A673 (cell line): ENCODE data around the gene NTSR2.

Source experiments
- EZH2 ChIP-seq: fragments of 200-600 bp; sonication (generic); IDR thresholded peaks from 2 replicates; pipeline ENCODE4 v1.6.1; 2017; ENCODE audit warnings: borderline replicate concordance, low read depth, mild to moderate bottlenecking, mixed read lengths, antibody characterized with exemption, low read length; ENCODE audit not compliant: poor library complexity, severe bottlenecking
- TF ChIP-seq, protein P1 (sequence below): fragments of 300-800, 200-600 bp; sonication (generic); conservative IDR thresholded peaks from 2 replicates; pipeline ENCODE4 v1.5.1; 2017; ENCODE audit warnings: low read depth, mild to moderate bottlenecking, antibody characterized with exemption, low read length, moderate library complexity, mixed read lengths

- TF ChIP-seq, protein P1, sequence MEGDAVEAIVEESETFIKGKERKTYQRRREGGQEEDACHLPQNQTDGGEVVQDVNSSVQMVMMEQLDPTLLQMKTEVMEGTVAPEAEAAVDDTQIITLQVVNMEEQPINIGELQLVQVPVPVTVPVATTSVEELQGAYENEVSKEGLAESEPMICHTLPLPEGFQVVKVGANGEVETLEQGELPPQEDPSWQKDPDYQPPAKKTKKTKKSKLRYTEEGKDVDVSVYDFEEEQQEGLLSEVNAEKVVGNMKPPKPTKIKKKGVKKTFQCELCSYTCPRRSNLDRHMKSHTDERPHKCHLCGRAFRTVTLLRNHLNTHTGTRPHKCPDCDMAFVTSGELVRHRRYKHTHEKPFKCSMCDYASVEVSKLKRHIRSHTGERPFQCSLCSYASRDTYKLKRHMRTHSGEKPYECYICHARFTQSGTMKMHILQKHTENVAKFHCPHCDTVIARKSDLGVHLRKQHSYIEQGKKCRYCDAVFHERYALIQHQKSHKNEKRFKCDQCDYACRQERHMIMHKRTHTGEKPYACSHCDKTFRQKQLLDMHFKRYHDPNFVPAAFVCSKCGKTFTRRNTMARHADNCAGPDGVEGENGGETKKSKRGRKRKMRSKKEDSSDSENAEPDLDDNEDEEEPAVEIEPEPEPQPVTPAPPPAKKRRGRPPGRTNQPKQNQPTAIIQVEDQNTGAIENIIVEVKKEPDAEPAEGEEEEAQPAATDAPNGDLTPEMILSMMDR = no peak
- no peak for TF ChIP-seq EZH2
Observed at GRCh38 chr2:11649093-11649492, 20.9 kb downstream of the NTSR2 start.
